ENCODE data around the gene VAMP2. TPM values are rescaled to one million over a fixed set of nuclear protein-coding genes. Genes with fewer than 3 reads are reported as not detected.

Gene VAMP2
- total RNA-seq, 1 experiment from 2014 or later: 35.1 TPM

GRCh38 chr17:8117367-8117979, 45.3 kb downstream of the VAMP2 start:
- Histone ChIP-seq H3K27me3 (ENCODE audit: insufficient read depth, low read depth) (no peaks in the 10 kb centered on the region), H3K27ac (peak overlapping the region; percentile 87), H3K4me1 (replicated peaks; ENCODE audit: insufficient read depth) (peaks cover 11% of the 10 kb centered on the region), H4K20me1 (ENCODE audit: insufficient read depth) (peaks cover 5% of the 10 kb centered on the region; the same call in 1 of the 2 replicates), H3K36me3 (ENCODE audit: low read depth) (no peaks in the 10 kb centered on the region), H3K4me2 (peak overlapping the region; percentile 95), H3K4me3 (peak overlapping the region; percentile 87), H3F3A (ENCODE audit: insufficient read depth, low read depth) (peaks cover 30% of the 10 kb centered on the region), H3K9me2 (ENCODE audit: insufficient read depth) (no peaks in the 10 kb centered on the region), H2AFZ (peak overlapping the region; percentile 79), H3K79me2 (ENCODE audit: low read depth) (no peaks in the 10 kb centered on the region), H3K9me3 (ENCODE audit: insufficient read depth, low read depth) (no peaks in the 10 kb centered on the region)
- BruUV-seq (replicated peaks): TSS peak; percentile 20
- TF ChIP-seq EZH2 (IDR thresholded peaks at IDR 0.05; ENCODE audit: low read depth): no peak
- TF ChIP-seq CTCF (conservative IDR thresholded peaks at IDR 0.05): no peak
- no peak for DNase-seq
- CTCF ChIA-PET: interaction anchor here (0.5 kb wide), 1 partner anchor 73 kb away, joined by 6 read pairs; no protein-coding TSS in a partner anchor
- intact Hi-C loops (cut with micrococcal nuclease; ENCODE audit: unreplicated experiment): loop anchor here (5.0 kb wide), 1 partner anchor 370 kb away; no protein-coding TSS in a partner anchor
- POLR2A ChIA-PET (ENCODE audit: unreplicated experiment): no interaction called here

- no peak overlapping the region for H3K4me3 ChIP-seq
- H3K9me3 ChIP-seq (ENCODE audit: insufficient read depth, low read depth): no peaks in the 10 kb centered on the region
- intact Hi-C loops (cut with micrococcal nuclease; ENCODE audit: unreplicated experiment): loop anchor here (5.0 kb wide), 1 partner anchor 369 kb away; no protein-coding TSS in a partner anchor
- peaks cover 30% of the 10 kb centered on the region for H3F3A ChIP-seq (ENCODE audit: insufficient read depth, low read depth)
- no TSS peak for BruUV-seq (replicated peaks)
- H3K4me1 ChIP-seq (replicated peaks; ENCODE audit: insufficient read depth): peaks cover 11% of the 10 kb centered on the region
- ChIA-PET CTCF (no interaction called here), POLR2A (ENCODE audit: unreplicated experiment) (no interaction called here)
- H3K36me3 ChIP-seq (ENCODE audit: low read depth): no peaks in the 10 kb centered on the region
- no peaks in the 10 kb centered on the region for H3K9me2 ChIP-seq (ENCODE audit: insufficient read depth)
- 0 out of 2 replicates have a peak overlapping the region, but pooled peaks have one; percentile 95 for H3K4me2 ChIP-seq
- no peak overlapping the region for H2AFZ ChIP-seq
- H3K79me2 ChIP-seq (ENCODE audit: low read depth): no peaks in the 10 kb centered on the region
- no peak overlapping the region for H3K27ac ChIP-seq
- DNase-seq: no peak
- H4K20me1 ChIP-seq (ENCODE audit: insufficient read depth): peaks cover 5% of the 10 kb centered on the region; the same call in 1 of the 2 replicates
- H3K27me3 ChIP-seq (ENCODE audit: insufficient read depth, low read depth): no peaks in the 10 kb centered on the region
- TF ChIP-seq CTCF (conservative IDR thresholded peaks at IDR 0.05): no peak
- TF ChIP-seq EZH2 (IDR thresholded peaks at IDR 0.05; ENCODE audit: low read depth): no peak
Observed at GRCh38 chr17:8116776-8117175, 46.0 kb downstream of the VAMP2 start.

GRCh38 chr17:8110907-8111306, 51.8 kb downstream of the VAMP2 start:
- no peak overlapping the region for H3K4me2 ChIP-seq
- no peaks in the 10 kb centered on the region for H3K27me3 ChIP-seq (ENCODE audit: insufficient read depth, low read depth)
- no peak for TF ChIP-seq CTCF (conservative IDR thresholded peaks at IDR 0.05)
- TF ChIP-seq EZH2 (IDR thresholded peaks at IDR 0.05; ENCODE audit: low read depth): no peak
- DNase-seq: no peak
- no peak overlapping the region for H2AFZ ChIP-seq
- intact Hi-C loops (cut with micrococcal nuclease; ENCODE audit: unreplicated experiment): loop anchor here (2.0 kb wide), 1 partner anchor 30 kb away; no protein-coding TSS in a partner anchor
- CTCF ChIA-PET: interaction anchor here (0.6 to 0.9 kb wide), 3 partner anchors 20 to 890 kb away, joined by 3 read pairs; no protein-coding TSS in a partner anchor
- POLR2A ChIA-PET (ENCODE audit: unreplicated experiment): no interaction called here
- no peaks in the 10 kb centered on the region for H3K36me3 ChIP-seq (ENCODE audit: low read depth)
- no peaks in the 10 kb centered on the region for H3K79me2 ChIP-seq (ENCODE audit: low read depth)
- H3K27ac ChIP-seq: no peak overlapping the region
- no peaks in the 10 kb centered on the region for H3K9me2 ChIP-seq (ENCODE audit: insufficient read depth)
- H3K9me3 ChIP-seq (ENCODE audit: insufficient read depth, low read depth): no peaks in the 10 kb centered on the region
- no peaks in the 10 kb centered on the region for H4K20me1 ChIP-seq (ENCODE audit: insufficient read depth)
- H3K4me3 ChIP-seq: no peak overlapping the region
- BruUV-seq (replicated peaks): no TSS peak
- no peaks in the 10 kb centered on the region for H3K4me1 ChIP-seq (replicated peaks; ENCODE audit: insufficient read depth)
- no peaks in the 10 kb centered on the region for H3F3A ChIP-seq (ENCODE audit: insufficient read depth, low read depth)

Data from PC-9 (cell line).